ENCODE measurements around the gene GASK1B. TPM values are rescaled to one million over a fixed set of nuclear protein-coding genes. Genes with fewer than 3 reads are reported as not detected.

Gene GASK1B
- total and polyA plus RNA-seq, 2 of the 13 experiments (the other 11 are each of a cell fraction or from before 2014, with no cell fraction given) = 29.1 to 40.4 TPM

DNA sequence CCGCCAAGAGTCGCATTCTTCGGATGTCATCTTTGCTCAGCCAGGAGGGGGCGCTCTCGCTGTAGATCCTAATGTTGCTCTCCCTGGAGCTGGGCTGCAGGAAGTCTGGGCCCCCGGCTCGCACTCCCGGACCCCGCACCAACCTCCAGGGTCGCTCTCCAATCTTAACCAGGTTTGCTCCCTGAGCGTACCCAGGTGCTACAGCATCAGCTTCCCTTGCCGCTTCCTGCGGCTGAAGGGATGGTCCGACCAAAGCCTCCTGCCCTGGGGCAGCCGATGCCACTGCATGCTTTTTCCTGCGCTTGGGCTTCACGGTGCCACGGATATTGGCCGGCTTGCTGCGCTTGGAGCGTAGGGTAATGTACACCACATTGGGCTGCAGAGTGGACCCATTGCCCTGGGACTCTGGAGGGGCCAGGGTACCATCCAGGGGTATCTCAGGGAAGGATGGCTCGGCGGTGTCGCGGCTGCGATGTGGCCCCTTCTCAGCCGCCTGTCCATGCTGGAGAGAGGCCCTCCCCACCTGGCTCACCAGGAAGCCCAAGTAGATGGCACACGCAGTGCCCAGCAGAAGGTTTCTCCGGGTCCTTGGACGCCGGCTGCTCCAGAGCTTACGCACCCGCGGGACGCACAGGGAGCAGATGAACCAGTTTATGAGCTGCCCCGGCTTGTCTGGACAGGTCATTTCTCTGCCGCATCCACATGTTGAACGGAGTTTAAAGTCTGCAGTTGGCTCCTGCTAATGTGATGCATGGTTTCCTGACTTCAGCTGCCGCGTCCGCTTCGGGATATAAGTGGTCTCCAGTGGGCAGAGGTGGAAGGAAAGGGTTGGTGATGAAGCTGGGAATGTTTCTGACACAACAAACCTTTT, 1.9 kb downstream of the GASK1B start (continued):
- TF ChIP-seq, protein P1, sequence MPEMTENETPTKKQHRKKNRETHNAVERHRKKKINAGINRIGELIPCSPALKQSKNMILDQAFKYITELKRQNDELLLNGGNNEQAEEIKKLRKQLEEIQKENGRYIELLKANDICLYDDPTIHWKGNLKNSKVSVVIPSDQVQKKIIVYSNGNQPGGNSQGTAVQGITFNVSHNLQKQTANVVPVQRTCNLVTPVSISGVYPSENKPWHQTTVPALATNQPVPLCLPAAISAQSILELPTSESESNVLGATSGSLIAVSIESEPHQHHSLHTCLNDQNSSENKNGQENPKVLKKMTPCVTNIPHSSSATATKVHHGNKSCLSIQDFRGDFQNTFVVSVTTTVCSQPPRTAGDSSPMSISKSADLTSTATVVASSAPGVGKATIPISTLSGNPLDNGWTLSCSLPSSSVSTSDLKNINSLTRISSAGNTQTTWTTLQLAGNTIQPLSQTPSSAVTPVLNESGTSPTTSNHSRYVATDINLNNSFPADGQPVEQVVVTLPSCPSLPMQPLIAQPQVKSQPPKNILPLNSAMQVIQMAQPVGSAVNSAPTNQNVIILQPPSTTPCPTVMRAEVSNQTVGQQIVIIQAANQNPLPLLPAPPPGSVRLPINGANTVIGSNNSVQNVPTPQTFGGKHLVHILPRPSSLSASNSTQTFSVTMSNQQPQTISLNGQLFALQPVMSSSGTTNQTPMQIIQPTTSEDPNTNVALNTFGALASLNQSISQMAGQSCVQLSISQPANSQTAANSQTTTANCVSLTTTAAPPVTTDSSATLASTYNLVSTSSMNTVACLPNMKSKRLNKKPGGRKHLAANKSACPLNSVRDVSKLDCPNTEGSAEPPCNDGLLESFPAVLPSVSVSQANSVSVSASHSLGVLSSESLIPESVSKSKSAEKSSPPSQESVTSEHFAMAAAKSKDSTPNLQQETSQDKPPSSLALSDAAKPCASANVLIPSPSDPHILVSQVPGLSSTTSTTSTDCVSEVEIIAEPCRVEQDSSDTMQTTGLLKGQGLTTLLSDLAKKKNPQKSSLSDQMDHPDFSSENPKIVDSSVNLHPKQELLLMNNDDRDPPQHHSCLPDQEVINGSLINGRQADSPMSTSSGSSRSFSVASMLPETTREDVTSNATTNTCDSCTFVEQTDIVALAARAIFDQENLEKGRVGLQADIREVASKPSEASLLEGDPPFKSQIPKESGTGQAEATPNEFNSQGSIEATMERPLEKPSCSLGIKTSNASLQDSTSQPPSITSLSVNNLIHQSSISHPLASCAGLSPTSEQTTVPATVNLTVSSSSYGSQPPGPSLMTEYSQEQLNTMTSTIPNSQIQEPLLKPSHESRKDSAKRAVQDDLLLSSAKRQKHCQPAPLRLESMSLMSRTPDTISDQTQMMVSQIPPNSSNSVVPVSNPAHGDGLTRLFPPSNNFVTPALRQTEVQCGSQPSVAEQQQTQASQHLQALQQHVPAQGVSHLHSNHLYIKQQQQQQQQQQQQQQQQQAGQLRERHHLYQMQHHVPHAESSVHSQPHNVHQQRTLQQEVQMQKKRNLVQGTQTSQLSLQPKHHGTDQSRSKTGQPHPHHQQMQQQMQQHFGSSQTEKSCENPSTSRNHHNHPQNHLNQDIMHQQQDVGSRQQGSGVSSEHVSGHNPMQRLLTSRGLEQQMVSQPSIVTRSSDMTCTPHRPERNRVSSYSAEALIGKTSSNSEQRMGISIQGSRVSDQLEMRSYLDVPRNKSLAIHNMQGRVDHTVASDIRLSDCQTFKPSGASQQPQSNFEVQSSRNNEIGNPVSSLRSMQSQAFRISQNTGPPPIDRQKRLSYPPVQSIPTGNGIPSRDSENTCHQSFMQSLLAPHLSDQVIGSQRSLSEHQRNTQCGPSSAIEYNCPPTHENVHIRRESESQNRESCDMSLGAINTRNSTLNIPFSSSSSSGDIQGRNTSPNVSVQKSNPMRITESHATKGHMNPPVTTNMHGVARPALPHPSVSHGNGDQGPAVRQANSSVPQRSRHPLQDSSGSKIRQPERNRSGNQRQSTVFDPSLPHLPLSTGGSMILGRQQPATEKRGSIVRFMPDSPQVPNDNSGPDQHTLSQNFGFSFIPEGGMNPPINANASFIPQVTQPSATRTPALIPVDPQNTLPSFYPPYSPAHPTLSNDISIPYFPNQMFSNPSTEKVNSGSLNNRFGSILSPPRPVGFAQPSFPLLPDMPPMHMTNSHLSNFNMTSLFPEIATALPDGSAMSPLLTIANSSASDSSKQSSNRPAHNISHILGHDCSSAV (CRISPR knock-in tag; IDR thresholded peaks at IDR 0.05; ENCODE audit: borderline replicate concordance) = no peak
- TF ChIP-seq SATB2 (CRISPR knock-in tag; IDR thresholded peaks at IDR 0.05) = no peak
- TF ChIP-seq ZNF781 (CRISPR knock-in tag; IDR thresholded peaks at IDR 0.05; ENCODE audit: borderline replicate concordance, not compliant biosample characterization) = no peak
- TF ChIP-seq EP300 (IDR thresholded peaks at IDR 0.05; ENCODE audit: low read depth in 2 of 2, low read length in 2 of 2) = no peak
- no peak for TF ChIP-seq EP300 (CRISPR knock-in tag; IDR thresholded peaks at IDR 0.05; ENCODE audit: borderline replicate concordance)
- TF ChIP-seq, protein P2, sequence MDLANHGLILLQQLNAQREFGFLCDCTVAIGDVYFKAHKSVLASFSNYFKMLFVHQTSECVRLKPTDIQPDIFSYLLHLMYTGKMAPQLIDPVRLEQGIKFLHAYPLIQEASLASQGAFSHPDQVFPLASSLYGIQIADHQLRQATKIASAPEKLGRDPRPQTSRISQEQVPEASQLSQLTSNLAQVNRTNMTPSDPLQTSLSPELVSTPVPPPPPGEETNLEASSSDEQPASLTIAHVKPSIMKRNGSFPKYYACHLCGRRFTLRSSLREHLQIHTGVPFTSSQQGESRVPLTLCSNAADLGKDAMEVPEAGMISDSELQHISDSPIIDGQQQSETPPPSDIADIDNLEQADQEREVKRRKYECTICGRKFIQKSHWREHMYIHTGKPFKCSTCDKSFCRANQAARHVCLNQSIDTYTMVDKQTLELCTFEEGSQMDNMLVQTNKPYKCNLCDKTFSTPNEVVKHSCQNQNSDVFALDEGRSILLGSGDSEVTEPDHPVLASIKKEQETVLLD (CRISPR knock-in tag; IDR thresholded peaks at IDR 0.05; ENCODE audit: low read depth) = no peak
- 0 out of 2 replicates have a peak, but pooled peaks have one; percentile 82 for TF ChIP-seq ZNF34 (CRISPR knock-in tag; IDR thresholded peaks at IDR 0.05; ENCODE audit: borderline replicate concordance)
- TF ChIP-seq PHF8 (CRISPR knock-in tag; IDR thresholded peaks at IDR 0.05) = peak; percentile 55; the same call in 1 of the 2 replicates
- TF ChIP-seq RFX1 (IDR thresholded peaks at IDR 0.05) = no peak
- TF ChIP-seq ZNF224 (CRISPR knock-in tag; IDR thresholded peaks at IDR 0.05) = no peak
- TF ChIP-seq NR3C1 (CRISPR knock-in tag; IDR thresholded peaks at IDR 0.05) = no peak
- TF ChIP-seq ZNF484 (CRISPR knock-in tag; IDR thresholded peaks at IDR 0.05; ENCODE audit: borderline replicate concordance, low read depth) = no peak
- TF ChIP-seq, protein P3, sequence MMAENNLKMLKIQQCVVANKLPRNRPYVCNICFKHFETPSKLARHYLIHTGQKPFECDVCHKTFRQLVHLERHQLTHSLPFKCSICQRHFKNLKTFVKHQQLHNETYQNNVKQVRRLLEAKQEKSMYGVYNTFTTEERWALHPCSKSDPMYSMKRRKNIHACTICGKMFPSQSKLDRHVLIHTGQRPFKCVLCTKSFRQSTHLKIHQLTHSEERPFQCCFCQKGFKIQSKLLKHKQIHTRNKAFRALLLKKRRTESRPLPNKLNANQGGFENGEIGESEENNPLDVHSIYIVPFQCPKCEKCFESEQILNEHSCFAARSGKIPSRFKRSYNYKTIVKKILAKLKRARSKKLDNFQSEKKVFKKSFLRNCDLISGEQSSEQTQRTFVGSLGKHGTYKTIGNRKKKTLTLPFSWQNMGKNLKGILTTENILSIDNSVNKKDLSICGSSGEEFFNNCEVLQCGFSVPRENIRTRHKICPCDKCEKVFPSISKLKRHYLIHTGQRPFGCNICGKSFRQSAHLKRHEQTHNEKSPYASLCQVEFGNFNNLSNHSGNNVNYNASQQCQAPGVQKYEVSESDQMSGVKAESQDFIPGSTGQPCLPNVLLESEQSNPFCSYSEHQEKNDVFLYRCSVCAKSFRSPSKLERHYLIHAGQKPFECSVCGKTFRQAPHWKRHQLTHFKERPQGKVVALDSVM (CRISPR knock-in tag; IDR thresholded peaks at IDR 0.05) = no peak
- TF ChIP-seq, protein P4, sequence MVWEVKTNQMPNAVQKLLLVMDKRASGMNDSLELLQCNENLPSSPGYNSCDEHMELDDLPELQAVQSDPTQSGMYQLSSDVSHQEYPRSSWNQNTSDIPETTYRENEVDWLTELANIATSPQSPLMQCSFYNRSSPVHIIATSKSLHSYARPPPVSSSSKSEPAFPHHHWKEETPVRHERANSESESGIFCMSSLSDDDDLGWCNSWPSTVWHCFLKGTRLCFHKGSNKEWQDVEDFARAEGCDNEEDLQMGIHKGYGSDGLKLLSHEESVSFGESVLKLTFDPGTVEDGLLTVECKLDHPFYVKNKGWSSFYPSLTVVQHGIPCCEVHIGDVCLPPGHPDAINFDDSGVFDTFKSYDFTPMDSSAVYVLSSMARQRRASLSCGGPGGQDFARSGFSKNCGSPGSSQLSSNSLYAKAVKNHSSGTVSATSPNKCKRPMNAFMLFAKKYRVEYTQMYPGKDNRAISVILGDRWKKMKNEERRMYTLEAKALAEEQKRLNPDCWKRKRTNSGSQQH (CRISPR knock-in tag; IDR thresholded peaks at IDR 0.05; ENCODE audit: low read depth) = no peak
- TF ChIP-seq PLRG1 (conservative IDR thresholded peaks at IDR 0.05) = no peak
- no peak for TF ChIP-seq ZFP36L1 (CRISPR knock-in tag; IDR thresholded peaks at IDR 0.05)
